Endodermal cell (in vitro differentiated cells): Measurements from ENCODE around the gene STAC2. TPM values are rescaled to one million over a fixed set of nuclear protein-coding genes. Genes with fewer than 3 reads are reported as not detected.
A peak's percentile ranks its signal among the peaks of the same experiment; 100 is the strongest.

Source experiments
- DNase-seq: peaks from one replicate; pipeline ENCODE4 v3.0.0-alpha.2; 2017
- H3K27ac ChIP-seq: 2 replicates; pipeline ENCODE4 v1.5.1; 2013; ENCODE audit warnings: mild to moderate bottlenecking, low read depth, low read length, moderate library complexity
- H3K27me3 ChIP-seq: 2 replicates; pipeline ENCODE4 v1.6.1; 2013; ENCODE audit warnings: mild to moderate bottlenecking, low read length, moderate library complexity; ENCODE audit not compliant: insufficient read depth, control insufficient read depth, poor library complexity, severe bottlenecking
- H3K36me3 ChIP-seq: 2 replicates; pipeline ENCODE4 v1.7.0; 2013; ENCODE audit warnings: mild to moderate bottlenecking, low read length, moderate library complexity; ENCODE audit not compliant: control insufficient read depth, insufficient read depth
- H3K4me1 ChIP-seq: one replicate; pipeline ENCODE4 v1.7.0; 2013; ENCODE audit warnings: low read length; ENCODE audit not compliant: control insufficient read depth, insufficient read depth
- H3K4me3 ChIP-seq: 2 replicates; pipeline ENCODE4 v1.5.1; 2013; ENCODE audit warnings: mild to moderate bottlenecking, low read length, moderate library complexity
- H3K9ac ChIP-seq: 2 replicates; pipeline ENCODE4 v1.6.1; 2013; ENCODE audit warnings: mild to moderate bottlenecking, low read length, moderate library complexity; ENCODE audit not compliant: poor library complexity, severe bottlenecking; ENCODE audit errors: extremely low read depth
- H3K9me3 ChIP-seq: 2 replicates; pipeline ENCODE4 v1.6.1; 2013; ENCODE audit warnings: mild to moderate bottlenecking, low read length, moderate library complexity; ENCODE audit not compliant: control insufficient read depth
- H3K27ac Mint-ChIP-seq: 2 replicates; pipeline ENCODE4 v1.8.0; 2020; ENCODE audit warnings: mixed read lengths
- H3K27me3 Mint-ChIP-seq: 2 replicates; pipeline ENCODE4 v1.8.0; 2021; ENCODE audit warnings: mild to moderate bottlenecking, mixed read lengths; ENCODE audit not compliant: insufficient read depth
- H3K36me3 Mint-ChIP-seq: 2 replicates; pipeline ENCODE4 v1.8.0; 2020; ENCODE audit warnings: low read depth, mixed read lengths
- H3K4me1 Mint-ChIP-seq: 2 replicates; pipeline ENCODE4 v1.8.0; 2020; ENCODE audit warnings: mixed read lengths
- H3K4me3 Mint-ChIP-seq: 2 replicates; pipeline ENCODE4 v1.8.0; 2020; ENCODE audit warnings: mild to moderate bottlenecking, moderate library complexity, mixed read lengths
- H3K9me3 Mint-ChIP-seq: 2 replicates; pipeline ENCODE4 v1.8.0; 2020; ENCODE audit warnings: mild to moderate bottlenecking, mixed read lengths
- CTCF ChIP-seq: fragments of 200-600 bp; sonication (generic); conservative IDR thresholded peaks from 2 replicates; pipeline ENCODE4 v1.5.0; 2021; ENCODE audit warnings: antibody characterized with exemption, mild to moderate bottlenecking
- WGBS, 2 experiments: methylation state at CpG; one replicate each; pipeline versions ENCODE4 v1.1.5 to v1.1.7; 2013; ENCODE audit warnings: missing lambda C conversion rate in 2 of 2, mixed read lengths in 1 of 2; ENCODE audit not compliant: insufficient coverage in 1 of 2, insufficient read length in 1 of 2; 5-methylcytosine and 5-hydroxymethylcytosine counted together
- total RNA-seq, 2 donors: library from RNA; stranded (reverse); fragmentation: NEBNext Ultra II Directional in 1 of 2; extraction: Animal tissue kit (Norgen Biotek cat#: 25700) in 1 of 2; gene quantifications; 2 replicates in 1 of 2; 3 replicates in 1 of 2; pipeline ENCODE4 v1.2.1, GENCODE V29; 2021

STAC2 gene
- total RNA-seq, 2 donors from 2014 or later: 0.35 to 0.46 TPM

GRCh38 chr17:39198186-39198566 is 27.6 kb downstream of the STAC2 start:
- Mint-ChIP-seq H3K4me3 (peak overlapping the region; percentile 98), H3K27me3 (no peaks in the 10 kb centered on the region), H3K27ac (no peak overlapping the region), H3K36me3 (peaks cover 31% of the 10 kb centered on the region), H3K9me3 (no peaks in the 10 kb centered on the region), H3K4me1 (peaks cover 36% of the 10 kb centered on the region)
- Histone ChIP-seq H3K9ac (peak overlapping the region; percentile 25), H3K4me3 (no peak overlapping the region), H3K4me1 (no peaks in the 10 kb centered on the region), H3K27ac (no peak overlapping the region), H3K9me3 (no peaks in the 10 kb centered on the region), H3K36me3 (peaks cover 28% of the 10 kb centered on the region), H3K27me3 (no peaks in the 10 kb centered on the region)
- 77 to 91% methylated on average over 1 to 4 of the region's 4 CpGs for WGBS, 2 experiments
- no peak for TF ChIP-seq CTCF
- DNase-seq: no peak

DNA sequence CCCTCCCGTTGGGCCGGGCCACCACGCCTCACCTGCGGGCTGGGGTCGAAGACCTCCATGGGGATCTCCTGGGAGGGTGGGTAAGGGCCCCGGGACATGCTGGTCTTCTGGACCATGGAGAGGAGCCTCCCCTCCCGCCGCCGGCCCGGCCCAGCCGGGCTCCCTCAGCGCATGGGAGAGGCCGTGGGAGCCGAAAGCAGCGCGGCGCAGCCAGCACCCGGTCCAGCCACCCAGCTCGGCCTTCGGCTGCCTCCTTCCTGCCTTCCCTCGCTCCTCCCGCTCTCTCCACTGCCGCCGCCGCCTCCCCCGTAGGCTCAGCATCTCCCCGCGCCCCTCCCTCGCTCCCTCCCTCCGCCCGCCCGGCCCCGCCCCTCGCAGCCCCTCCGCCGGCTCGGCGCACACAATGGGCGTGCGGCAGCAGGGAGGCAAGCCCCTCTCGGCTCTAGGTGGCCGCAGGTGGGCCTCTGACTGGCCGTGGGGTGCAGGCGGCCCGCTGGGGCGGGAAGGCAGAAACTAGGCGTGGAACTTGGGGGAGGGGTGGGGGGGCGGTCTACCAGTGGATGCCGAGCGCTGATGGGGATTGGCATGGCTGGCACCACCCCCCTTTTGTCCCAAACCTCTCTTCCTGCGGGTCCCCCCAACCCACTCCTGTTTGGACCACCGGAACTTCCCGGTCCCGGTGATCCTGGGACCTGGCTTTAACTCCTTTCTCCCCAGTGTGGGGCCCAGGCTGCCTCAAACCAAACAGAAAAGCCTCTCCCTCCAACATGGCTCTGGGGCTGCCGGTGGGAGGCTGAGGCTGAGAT is 28.2 kb downstream of the STAC2 start, which contains the start of gene CACNB1:
Gene CACNB1 (minus strand): TSS at position 290 of the 806 bp plus-strand sequence. CDS start 174 bp downstream, at position 116.
- no peak within 1 kb of the TSS for H3K27ac ChIP-seq
- no peaks in the 10 kb centered on the region for H3K27me3 ChIP-seq
- H3K4me1 ChIP-seq: no peaks in the 10 kb centered on the region
- Mint-ChIP-seq H3K27ac (no peak within 1 kb of the TSS), H3K27me3 (no peaks in the 10 kb centered on the region), H3K9me3 (no peaks in the 10 kb centered on the region), H3K36me3 (peaks cover 31% of the 10 kb centered on the region), H3K4me3 (peak within 1 kb of the TSS; percentile 98), H3K4me1 (peaks cover 36% of the 10 kb centered on the region)
- TF ChIP-seq CTCF: no peak
- H3K4me3 ChIP-seq: peak within 1 kb of the TSS; percentile 79
- peak; percentile 98 for DNase-seq
- H3K9ac ChIP-seq: peak within 1 kb of the TSS; percentile 25
- peaks cover 30% of the 10 kb centered on the region for H3K36me3 ChIP-seq
- 0 to 1% methylated on average over 26 to 52 of the region's 55 CpGs for WGBS, 2 experiments
- no peaks in the 10 kb centered on the region for H3K9me3 ChIP-seq

GRCh38 chr17:39196808-39197291 is 28.9 kb downstream of the STAC2 start:
- H3K27me3 ChIP-seq: no peaks in the 10 kb centered on the region
- Mint-ChIP-seq H3K36me3 (peaks cover 31% of the 10 kb centered on the region), H3K9me3 (no peaks in the 10 kb centered on the region), H3K27ac (no peak overlapping the region), H3K4me3 (peak overlapping the region; percentile 98), H3K27me3 (no peaks in the 10 kb centered on the region), H3K4me1 (peaks cover 33% of the 10 kb centered on the region)
- peak; percentile 80 for DNase-seq
- H3K4me1 ChIP-seq: no peaks in the 10 kb centered on the region
- H3K36me3 ChIP-seq: peaks cover 27% of the 10 kb centered on the region
- 0 to 2% methylated on average over 4 to 30 of the region's 30 CpGs for WGBS, 2 experiments
- no peak for TF ChIP-seq CTCF
- H3K4me3 ChIP-seq: peak overlapping the region; percentile 79
- H3K27ac ChIP-seq: no peak overlapping the region
- no peaks in the 10 kb centered on the region for H3K9me3 ChIP-seq
- H3K9ac ChIP-seq: no peak overlapping the region
